Midbrain (tissue), 1 donor: ENCODE results near the gene SOBP.

ENCODE experiments used
- DNase-seq: peaks from one replicate; lab custom pipeline; 2025; lab: John Stamatoyannopoulos, UW

Gene SOBP

DNA sequence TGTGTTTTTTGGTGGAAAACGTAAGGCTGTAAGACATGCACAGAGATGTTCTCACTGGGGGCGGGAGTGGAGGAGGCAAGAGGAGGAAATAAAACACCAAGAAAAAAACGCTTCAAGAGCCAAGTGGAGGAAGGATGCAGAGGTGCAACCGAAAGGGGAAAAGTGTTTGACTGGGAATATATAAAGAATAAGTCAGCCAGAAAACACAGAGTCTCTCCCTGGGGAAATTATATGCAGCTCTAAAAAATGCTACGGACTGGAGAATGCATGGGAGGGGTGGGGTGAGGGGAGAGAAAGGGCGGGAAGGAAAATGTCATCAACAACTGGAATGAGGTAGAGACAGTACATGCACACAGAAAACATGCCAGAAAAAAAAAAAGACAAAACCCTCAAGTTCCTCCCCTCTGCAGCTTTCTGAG is 200.7 kb downstream of the SOBP start:
- no peak for DNase-seq

DNA sequence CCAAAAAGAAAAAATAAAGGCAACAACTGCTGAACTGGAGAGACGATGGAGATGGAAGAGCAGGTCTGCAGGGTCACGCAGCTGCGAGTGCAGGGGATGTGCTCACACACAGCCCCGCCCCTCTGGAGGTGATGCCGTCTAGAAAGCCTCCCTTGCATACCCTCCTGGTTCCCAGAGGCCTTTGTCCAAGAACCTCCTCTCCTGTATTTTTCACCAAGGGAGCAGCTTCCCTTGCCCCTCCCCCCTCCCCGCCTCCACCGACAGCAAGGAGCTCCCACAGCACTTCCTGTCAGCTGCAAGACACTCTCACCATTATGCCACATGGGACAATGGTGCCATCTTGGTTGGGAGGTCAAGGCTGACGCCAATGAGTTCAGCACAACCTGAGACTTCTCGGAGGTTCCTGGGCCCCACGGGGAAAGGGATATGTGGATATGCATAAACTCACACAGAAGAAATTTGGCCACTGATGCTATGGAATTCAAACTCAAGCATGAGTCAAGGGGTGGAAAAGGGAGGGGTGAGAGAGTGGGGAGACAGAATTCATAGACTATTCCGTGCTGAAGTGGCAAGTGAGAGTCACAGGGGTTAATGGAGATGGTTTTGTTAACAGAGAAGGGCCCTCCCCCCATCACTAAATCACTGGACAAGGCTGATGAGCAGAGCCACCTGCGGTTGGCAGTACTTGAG is 201.3 kb downstream of the SOBP start:
- no peak for DNase-seq

DNA sequence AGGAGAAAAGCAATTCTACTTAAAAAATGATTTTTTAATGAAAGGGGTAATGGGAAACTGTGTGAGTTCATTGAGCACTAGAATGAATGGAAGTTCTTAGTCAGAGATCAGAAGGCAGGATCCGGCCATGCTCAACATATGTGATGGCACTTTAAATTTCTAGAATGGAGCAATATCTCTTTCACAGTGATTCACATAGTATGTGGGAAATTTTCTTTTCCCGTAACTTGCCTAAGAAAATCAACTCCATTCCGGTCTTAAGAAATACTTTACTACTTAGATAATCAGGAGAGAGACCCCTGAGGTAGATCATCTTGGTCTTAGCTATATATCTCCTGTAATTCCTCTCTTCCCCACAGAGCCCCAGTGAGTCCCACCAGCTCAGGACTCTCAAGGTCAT is 202.4 kb downstream of the SOBP start:
- no peak for DNase-seq

DNA sequence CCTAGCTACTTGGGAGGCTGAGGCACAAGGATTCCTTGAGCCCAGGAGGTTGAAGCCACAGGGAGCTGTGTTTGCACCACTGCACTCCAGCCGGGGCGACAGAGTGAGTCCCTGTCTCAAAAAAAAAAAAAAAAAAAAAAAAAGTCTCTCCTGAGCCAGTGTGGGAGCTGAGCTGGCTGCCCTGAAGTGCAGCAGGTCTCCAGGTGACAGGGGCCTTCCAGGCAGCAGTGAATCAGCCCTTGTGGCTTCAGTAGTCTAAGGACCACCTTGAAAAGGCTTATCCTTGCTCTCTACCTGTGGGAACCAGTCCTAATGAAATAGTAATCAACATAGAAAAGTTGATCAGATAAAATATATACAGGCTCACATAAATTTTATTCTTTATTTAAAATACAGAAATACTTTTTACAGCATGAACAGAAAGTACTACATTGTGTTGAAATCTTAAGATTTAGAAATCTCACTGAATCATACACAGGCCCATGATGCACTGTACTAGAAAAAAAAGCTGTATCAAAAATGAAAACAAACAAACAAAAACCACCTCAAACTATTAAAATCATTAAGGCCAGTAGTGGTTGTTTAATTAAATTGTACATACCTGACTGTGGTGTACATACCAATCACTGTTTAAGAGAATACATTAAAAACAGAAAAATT is 205.3 kb downstream of the SOBP start:
- no peak for DNase-seq

DNA sequence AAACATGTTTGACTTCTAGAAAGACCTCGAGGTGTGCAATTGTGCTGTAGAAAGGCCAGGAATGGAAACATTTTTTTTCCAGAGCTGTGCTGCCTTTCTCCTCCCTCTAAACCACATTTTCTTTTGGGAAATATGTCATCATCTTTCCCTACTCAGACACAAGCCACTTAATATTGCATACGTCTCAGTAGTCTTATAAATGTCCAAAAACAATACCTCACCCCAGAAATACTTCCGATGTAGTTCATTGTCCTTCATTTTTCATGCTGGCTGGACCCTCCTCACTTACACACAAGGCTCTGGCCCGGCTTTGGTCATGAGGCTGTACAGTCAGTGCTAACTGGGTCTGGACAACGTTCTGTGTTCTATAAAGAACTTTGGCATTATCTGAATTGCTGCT is 207.8 kb downstream of the SOBP start:
- no peak for DNase-seq

DNA sequence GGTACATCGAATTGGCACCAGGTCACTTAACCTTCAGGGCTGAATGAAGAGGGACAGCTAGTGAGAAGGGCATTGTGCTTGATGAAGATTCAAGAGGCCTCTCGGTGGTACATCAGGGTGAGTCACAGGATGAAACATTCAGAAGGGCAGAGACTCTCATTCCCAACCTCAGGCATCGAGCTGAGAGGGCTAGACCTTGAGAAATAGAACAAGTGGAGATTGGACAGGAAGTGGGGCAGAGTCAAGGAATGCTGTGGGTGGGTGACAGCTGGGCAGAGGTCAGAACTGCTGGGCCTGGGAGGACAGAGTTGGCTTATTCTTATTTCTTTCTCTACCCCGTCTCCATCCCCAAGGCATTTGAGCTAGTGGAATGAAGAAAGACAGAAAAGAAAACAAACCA is 208.2 kb downstream of the SOBP start:
- no peak for DNase-seq

GRCh38 chr6:107699254-107699653 is 209.3 kb downstream of the SOBP start:
- DNase-seq = no peak

DNA sequence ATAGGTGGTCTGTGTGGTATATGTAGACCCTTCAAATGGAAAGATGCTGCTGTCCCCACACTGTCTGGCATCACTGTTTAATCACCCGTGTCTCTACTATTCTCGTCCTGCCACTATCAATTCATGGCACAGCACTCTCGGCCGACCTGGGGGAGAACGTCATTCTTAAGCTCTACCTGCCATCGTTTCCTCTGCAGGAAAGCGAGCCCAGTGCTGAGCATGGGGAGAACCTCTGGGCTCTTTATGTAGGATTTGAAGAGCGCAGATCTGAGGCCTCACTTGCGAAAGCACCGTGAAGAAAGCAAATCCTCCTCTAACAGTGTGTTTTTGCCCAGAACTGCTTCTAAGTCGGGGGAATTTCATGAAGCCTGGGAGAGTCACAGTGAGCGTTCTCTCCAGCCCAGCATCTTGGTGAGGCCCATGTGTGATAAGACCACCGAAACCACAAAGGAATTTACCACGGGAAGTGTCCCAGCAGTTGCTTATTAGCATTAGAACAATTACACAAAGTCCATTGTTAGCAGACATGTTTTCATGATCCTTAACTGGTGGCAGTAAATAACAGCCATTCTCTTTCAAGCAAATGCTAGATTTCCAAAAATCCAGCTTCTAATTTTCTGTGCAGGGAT is 209.9 kb downstream of the SOBP start:
- no peak for DNase-seq

DNA sequence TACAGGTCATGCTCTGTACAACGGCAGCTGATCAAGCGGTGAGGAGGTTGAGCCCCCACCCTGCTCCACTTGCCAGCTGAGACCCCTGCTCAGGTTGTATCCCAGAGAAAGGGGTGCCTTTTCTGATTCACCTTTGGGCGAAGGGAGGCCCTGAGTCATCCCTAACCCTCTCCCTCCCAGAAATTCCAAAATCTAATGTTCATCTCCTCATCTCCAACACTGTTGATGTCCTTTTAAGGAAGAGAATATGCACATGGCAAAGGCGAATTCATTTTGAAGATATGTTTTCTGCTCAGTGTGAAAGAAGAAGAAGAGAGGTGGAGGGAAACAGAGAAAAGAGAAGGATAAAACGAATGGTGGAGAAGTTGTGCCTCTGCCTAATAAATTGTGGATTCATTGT is 213.7 kb downstream of the SOBP start:
- no peak for DNase-seq

DNA sequence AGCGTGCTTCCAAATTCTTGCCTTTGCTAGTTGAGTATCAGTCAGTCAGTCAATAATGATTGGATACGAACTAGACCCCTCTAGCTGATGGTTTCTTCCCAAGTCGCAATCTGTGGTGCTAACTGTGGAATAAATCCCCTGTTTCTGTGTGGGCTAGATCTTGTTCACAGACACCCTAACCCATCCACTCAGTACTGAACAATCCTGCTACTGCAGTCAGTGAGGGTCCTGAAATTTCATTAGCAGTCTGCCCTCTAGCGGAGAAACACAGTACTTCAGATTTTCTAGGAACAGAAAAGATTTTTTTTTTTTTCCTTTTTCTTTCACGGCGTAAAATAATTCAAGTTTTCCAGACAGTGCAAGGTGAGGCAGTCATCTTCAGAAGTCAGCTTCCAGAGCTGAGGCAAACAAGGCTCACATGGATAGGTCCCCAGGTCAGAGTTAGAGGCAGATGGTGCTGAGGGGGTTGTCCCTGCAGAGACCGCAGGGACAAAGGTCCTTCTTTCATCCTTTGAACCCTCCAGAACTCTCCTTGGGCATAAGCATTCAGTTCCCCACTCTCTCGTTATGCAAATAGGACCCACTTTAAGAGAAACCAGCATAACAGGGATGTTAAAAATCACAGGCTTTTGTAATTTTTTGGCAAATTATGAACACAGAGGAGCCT is 214.6 kb downstream of the SOBP start:
- peak; percentile 47 for DNase-seq

DNA sequence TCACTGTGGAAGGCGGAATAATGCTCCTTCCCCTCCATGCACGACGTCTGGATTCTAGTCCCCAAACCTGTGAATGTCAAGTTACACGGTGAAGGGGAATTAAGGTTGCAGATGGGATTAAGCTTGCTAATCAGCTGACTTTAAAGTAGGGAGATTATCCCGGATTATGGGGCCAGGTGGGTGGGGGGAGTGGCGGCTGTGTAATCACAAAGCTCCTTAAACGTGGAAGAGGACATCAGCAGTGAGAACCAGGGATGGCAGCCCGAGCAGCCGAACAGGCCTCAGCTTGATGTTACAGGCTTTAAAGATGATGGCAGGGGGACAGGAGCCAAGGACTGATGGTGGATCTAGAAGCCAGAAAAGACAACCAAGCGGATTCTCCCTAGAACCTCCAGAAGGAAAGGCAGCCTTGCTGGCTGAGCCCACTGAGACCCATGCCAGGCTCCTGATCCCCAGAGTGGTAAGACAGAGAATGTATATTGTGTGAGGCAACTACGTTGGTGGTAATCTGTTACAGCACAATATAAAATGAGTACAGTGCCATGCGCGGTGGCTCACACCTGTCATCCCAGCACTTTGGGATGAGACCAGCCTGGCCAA is 216.7 kb downstream of the SOBP start:
- no peak for DNase-seq

- no peak for DNase-seq
Observed at GRCh38 chr6:107707346-107708275, 217.7 kb downstream of the SOBP start.

- DNase-seq = no peak
Observed at GRCh38 chr6:107708435-107708834, 218.5 kb downstream of the SOBP start.

DNA sequence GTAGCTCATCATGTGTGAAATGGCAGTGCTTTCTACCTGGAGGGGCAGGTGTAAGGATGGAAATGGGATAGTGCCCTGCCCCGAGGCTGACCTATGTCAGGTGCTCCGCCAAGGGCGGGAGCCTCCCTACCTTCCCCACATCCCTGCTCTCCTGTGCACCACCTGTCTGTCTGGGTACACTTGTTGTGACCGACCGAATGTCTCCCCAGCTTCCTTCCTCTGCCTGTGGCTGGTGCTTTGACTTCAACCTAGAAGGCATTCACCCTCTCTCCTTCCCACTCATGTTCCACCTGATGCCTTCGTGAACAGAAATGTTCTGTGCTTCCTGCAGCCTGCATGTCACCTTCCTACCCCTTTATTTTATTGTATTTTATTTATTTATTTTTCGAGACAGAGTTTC is 219.4 kb downstream of the SOBP start:
- no peak for DNase-seq
